ENCODE measurements around the gene CNDP2.
"Not testable (repeated sequence)": the region's sequence is repeated elsewhere in the genome, so short reads cannot be mapped to it uniquely, and the experiment has no call there.

CNDP2 gene

GRCh38 chr18:74500372-74500771 is 4.2 kb downstream of the CNDP2 start:
- DNase-seq (ENCODE audit: low read depth in 3 of 3) = no peak

DNA sequence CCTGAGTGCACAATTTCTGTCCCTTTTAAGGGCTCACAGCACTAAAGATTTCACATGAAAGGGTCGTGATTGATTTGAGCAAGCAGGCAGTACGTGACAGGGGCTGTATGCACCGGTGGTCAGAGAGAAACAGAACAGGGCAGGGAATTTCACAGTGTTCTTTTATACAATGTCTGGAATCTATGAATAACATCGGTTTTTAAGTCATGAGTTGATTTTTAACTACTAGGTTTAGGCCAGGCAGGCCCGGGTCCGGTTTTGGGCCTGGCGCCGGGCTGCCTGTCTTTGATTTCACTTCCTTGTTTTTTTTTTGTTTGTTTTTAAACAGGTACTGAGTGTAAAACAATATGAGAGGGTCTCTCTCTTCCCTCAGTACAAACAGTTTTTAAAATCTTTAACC is 4.6 kb downstream of the CNDP2 start:
- not testable (repeated sequence) for DNase-seq (ENCODE audit: low read depth in 3 of 3)

GRCh38 chr18:74501386-74501785 is 5.2 kb downstream of the CNDP2 start:
- no peak for DNase-seq (ENCODE audit: low read depth in 3 of 3)

DNA sequence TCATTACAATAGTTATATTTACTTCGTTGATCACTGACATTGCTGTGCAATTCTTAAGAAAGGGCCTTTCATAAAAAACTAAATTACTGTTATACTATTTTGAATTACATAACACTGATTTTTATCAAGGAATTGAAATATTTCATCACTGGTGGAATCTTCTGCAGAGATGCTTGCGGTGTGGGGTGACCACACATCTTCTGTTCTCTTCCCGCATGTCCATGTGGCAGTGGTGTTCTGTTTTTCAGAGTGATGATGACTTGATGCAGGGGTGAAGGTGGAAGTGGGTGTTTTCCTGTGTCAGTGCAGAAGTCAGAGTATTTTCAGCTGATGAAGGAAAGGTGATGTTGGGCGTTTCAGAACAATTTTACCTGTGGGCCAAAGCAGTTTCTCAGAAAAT is 7.0 kb downstream of the CNDP2 start:
- DNase-seq (ENCODE audit: low read depth in 3 of 3) = no peak

- DNase-seq (ENCODE audit: low read depth in 3 of 3) = no peak
Observed at GRCh38 chr18:74505776-74506175, 9.6 kb downstream of the CNDP2 start.

DNA sequence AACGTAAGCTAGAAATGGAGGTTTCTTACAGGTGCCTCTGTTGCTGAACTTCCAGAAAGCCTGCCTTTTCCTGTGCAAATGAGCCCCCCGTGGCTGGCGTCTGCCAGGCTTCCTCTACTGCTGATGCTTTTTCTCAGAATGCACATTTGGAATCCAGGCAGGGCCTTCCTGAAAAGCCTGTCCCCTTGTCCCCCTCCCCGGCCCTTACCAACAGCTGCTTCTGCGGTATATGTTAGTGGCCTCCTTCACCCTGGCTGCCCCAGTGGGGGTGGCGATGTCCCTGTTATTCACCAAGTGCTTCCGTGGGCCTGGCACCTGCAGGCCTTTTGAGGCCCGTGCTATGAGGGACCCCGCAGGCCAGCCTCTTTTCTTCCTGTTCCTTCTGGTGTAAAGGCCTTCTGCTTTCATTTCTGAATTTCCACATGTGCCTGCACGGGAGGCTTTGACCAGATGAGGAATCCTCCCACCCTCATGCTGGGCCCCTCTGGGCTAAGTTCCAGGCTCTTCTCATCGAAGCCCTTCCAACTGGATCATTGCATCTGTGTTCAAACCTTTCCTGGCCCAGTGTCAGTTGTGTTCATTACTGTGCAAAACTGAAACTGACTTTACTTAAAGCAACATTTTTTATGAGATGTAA is 10.4 kb downstream of the CNDP2 start:
- DNase-seq (ENCODE audit: low read depth in 3 of 3) = no peak

GRCh38 chr18:74507097-74507881 is 11.1 kb downstream of the CNDP2 start:
- no peak for DNase-seq (ENCODE audit: low read depth in 3 of 3)

GRCh38 chr18:74507927-74508326 is 11.8 kb downstream of the CNDP2 start:
- DNase-seq (ENCODE audit: low read depth in 3 of 3) = no peak

- no peak for DNase-seq (ENCODE audit: low read depth in 3 of 3)
Observed at GRCh38 chr18:74508366-74508765, 12.2 kb downstream of the CNDP2 start.

- no peak for DNase-seq (ENCODE audit: low read depth in 3 of 3)
Observed at GRCh38 chr18:74508821-74509225, 12.7 kb downstream of the CNDP2 start.

DNA sequence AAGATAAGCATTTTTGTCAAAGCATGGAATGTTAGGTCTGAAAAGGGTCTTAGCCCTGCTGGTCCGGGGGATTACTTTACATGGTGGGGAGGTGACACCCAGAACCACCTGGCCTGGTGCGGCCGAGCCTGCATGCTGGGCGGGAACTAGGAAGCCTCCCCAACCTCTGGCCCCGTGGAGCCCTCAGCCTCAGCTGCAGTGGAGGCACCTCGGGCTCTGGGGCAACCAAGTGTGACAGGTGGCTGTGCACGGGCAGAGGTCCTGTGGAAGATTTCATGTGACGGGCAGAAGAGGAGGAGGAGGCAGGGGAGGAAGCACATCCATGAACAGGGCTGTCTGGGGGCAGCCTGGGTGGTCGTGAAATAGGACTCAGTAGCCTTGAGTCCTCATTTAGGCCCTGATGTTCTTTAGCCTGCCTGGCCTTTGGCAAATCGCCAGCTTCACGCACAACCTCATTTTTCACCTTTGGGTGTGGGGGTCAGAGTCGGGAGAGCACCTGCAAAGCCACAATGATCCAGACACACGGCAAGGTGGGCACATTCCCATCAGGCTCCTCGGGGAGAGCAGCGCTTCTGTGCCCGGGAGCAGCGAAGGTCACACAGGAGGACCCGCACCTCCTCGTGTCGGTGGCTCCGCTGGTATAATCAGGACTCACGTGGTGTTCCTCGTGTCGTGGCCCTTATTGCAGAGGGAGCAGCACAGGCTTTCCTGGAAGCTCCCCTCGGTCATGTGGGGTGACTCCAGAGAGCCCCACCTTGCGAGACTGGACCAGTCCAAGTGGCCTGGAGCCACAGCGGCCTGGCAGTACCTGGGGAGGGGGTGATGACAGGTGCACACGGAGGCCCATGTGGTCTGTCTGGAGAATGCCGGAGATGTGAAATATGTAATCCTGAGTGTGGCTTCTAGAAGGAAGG is 13.9 kb downstream of the CNDP2 start:
- no peak for DNase-seq (ENCODE audit: low read depth in 3 of 3)

- DNase-seq (ENCODE audit: low read depth in 3 of 3) = no peak
Observed at GRCh38 chr18:74510770-74511095, 14.6 kb downstream of the CNDP2 start.

- no peak for DNase-seq (ENCODE audit: low read depth in 3 of 3)
Observed at GRCh38 chr18:74511823-74512222, 15.7 kb downstream of the CNDP2 start.

- no peak for DNase-seq (ENCODE audit: low read depth in 3 of 3)
Observed at GRCh38 chr18:74512321-74513053, 16.3 kb downstream of the CNDP2 start.

- no peak for DNase-seq (ENCODE audit: low read depth in 3 of 3)
Observed at GRCh38 chr18:74513149-74513882, 17.2 kb downstream of the CNDP2 start.

- no peak for DNase-seq (ENCODE audit: low read depth in 3 of 3)
Observed at GRCh38 chr18:74513883-74514205, 17.7 kb downstream of the CNDP2 start.

DNA sequence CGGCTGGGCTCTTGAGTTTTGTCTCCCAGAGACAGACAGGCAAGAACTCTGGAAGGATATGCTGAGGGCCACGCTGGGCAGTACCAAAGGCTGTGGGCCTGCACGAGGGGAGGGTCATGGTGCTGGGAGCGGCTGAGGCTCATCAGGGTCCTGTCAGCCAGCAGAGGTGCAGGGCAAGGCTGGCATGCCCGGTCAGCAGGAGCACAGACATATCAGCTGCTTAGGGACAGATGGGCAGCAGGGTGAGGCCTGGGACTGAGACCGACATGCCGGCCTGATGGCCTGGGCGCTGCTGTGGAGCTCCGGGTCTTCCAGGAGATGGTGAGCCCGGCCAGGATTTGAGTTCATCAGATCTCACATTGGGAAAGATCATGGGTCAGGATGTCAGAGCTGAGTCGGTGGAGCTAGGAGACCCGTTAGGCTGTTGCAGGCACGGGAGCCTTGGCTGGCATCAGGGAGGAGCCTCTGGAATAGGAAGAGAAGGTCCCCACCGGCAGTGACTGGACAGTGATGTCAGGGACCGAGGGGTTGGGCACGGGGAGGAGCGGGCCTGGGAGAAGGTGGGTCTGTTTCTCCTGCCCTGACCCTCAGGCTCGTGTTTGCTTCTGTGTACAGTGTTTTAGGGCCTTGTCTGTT is 18.8 kb downstream of the CNDP2 start:
- DNase-seq (ENCODE audit: low read depth in 3 of 3) = no peak

DNA sequence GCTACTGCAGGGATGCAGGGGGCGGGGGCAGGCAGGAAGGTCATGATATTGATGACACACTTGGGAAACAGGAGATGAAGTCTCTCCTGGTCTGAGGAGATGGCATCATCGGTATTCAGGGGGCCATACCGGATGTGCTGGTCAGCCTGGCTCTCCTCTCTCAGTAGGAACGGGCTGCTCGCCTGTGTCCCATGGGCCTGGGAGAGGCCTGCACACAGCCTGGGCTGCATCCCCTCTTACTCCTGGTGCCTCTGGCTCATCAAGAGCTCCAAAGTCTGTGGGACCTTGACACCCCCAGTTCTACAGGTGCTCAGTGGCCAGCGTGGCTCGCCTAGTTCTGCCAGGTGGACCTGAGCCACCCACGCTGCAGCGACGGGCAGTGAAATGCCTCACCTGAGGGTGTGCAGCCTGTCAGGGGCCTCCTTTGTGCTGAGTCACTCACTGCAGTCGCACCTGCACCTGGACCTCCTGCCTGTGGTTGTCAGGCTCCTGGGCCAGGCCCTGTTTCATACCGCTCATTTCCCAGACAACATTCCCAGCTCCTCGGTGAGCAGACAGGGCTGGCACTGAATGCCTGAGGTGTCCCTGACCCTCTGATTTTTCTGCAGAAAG is 19.6 kb downstream of the CNDP2 start:
- no peak for DNase-seq (ENCODE audit: low read depth in 3 of 3)

- no peak for DNase-seq (ENCODE audit: low read depth in 3 of 3)
Observed at GRCh38 chr18:74516271-74517235, 20.4 kb downstream of the CNDP2 start.
